Endothelial cell of umbilical vein (primary cell): ENCODE results near the gene CPNE6. TPM values are rescaled to one million over a fixed set of nuclear protein-coding genes. Genes with fewer than 3 reads are reported as not detected.
"Not testable (repeated sequence)": the region's sequence is repeated elsewhere in the genome, so short reads cannot be mapped to it uniquely, and the experiment has no call there.

Experiments
- BruUV-seq: library from RNA; stranded (reverse); fragments of 400-500 nt; replicated peaks from 2 replicates; lab custom pipeline; 2021; lab: Mats Ljungman, UMichigan
- CTCF ChIA-PET: fragments of 300-600, 350-600 bp; sonication (Branson Sonifier 250); formaldehyde crosslinking; loops from one replicate; lab custom pipeline; 2021; ENCODE audit warnings: antibody characterized with exemption, inconsistent platforms; lab: Charles Lee
- POLR2A ChIA-PET: fragments of 300-600, 350-600 bp; sonication (Branson Sonifier 250); formaldehyde crosslinking; loops from one replicate; lab custom pipeline; 2021; ENCODE audit warnings: antibody characterized with exemption, inconsistent platforms; lab: Charles Lee
- DNase-seq: peaks from one replicate; pipeline ENCODE4 v3.0.0-alpha.2; 2011; ENCODE audit warnings: low read depth, low spot score
- FAIRE-seq: peaks from 2 replicates; lab custom pipeline; 2011; peaks lifted over from hg19 to GRCh38; lab: Jason Lieb, UNC
- H2AFZ ChIP-seq: 2 replicates; pipeline ENCODE4 v1.6.0; 2012; ENCODE audit warnings: low read depth, low read length, control low read depth, inconsistent platforms
- H3K27ac ChIP-seq: 2 replicates; pipeline ENCODE4 v1.5.1; 2011; ENCODE audit warnings: low read depth, mild to moderate bottlenecking, control low read depth, low read length, moderate library complexity; ENCODE audit not compliant: insufficient read depth
- H3K27me3 ChIP-seq, 2 experiments: 2 replicates each; pipeline versions ENCODE4 v1.6.0 to v1.6.1; 2011; ENCODE audit warnings: low read length in 2 of 2, mixed read lengths in 1 of 2; ENCODE audit not compliant: control insufficient read depth in 2 of 2, insufficient read depth in 2 of 2
- H3K36me3 ChIP-seq, 2 experiments: 2 replicates in 1 of 2; 3 replicates in 1 of 2; pipeline ENCODE4 v1.5.1; 2011; ENCODE audit warnings: low read length in 2 of 2, mild to moderate bottlenecking in 1 of 2, moderate library complexity in 1 of 2; ENCODE audit not compliant: control insufficient read depth in 2 of 2, insufficient read depth in 2 of 2; ENCODE audit errors: extremely low read depth in 1 of 2
- H3K4me1 ChIP-seq: 3 replicates; pipeline ENCODE4 v1.5.1; 2011; ENCODE audit warnings: mild to moderate bottlenecking, low read length; ENCODE audit not compliant: control insufficient read depth, insufficient read depth; ENCODE audit errors: extremely low read depth
- H3K4me2 ChIP-seq: 2 replicates; pipeline ENCODE4 v1.6.1; 2011; ENCODE audit warnings: low read length, control low read depth, mixed read lengths; ENCODE audit not compliant: insufficient read depth
- H3K4me3 ChIP-seq, 3 experiments: fragments of 200-600 bp in 1 of 3; sonication (generic), shearing (Covaris generic) in 1 of 3; replicated peaks in 1 of 3; 2 replicates each; pipeline ENCODE4 v1.5.1; 2011 to 2016; ENCODE audit warnings: control low read depth in 3 of 3, low read length in 3 of 3, mild to moderate bottlenecking in 2 of 3, inconsistent platforms in 1 of 3, low read depth in 1 of 3, moderate library complexity in 1 of 3; ENCODE audit not compliant: insufficient read depth in 1 of 3
- H3K79me2 ChIP-seq: 2 replicates; pipeline ENCODE4 v1.6.0; 2012; ENCODE audit warnings: low read length, inconsistent platforms; ENCODE audit not compliant: control insufficient read depth, insufficient read depth
- H3K9ac ChIP-seq: replicated peaks from 2 replicates; pipeline ENCODE3; 2011; ENCODE audit warnings: low read length, control low read depth; ENCODE audit not compliant: insufficient read depth; ENCODE audit errors: extremely low read depth
- H3K9me1 ChIP-seq: replicated peaks from 3 replicates; pipeline ENCODE4 v1.6.0; 2011; ENCODE audit warnings: mild to moderate bottlenecking, low read length; ENCODE audit not compliant: control insufficient read depth, insufficient read depth; ENCODE audit errors: extremely low read depth
- H3K9me3 ChIP-seq: replicated peaks from 2 replicates; pipeline ENCODE4 v1.5.1; 2012; ENCODE audit warnings: low read length, inconsistent platforms; ENCODE audit not compliant: control insufficient read depth, insufficient read depth
- H4K20me1 ChIP-seq: replicated peaks from 2 replicates; pipeline ENCODE3; 2011; ENCODE audit warnings: mild to moderate bottlenecking, low read length; ENCODE audit not compliant: control insufficient read depth, insufficient read depth; ENCODE audit errors: extremely low read depth
- dilution Hi-C: fragments of 300-500 bp; cut with MboI; formaldehyde crosslinking; loops from one replicate; pipeline ENCODE4 v1.15.0; 2019; ENCODE audit warnings: low sequenced_read_pairs; ENCODE audit not compliant: extremely low pct_ligation_motif_present
- intact Hi-C: fragments of 100-400 bp; cut with micrococcal nuclease; formaldehyde crosslinking; loops from one replicate; pipeline ENCODE4 v1.10.0; 2022
- polyA plus RNA-seq, 4 experiments: library from polyadenylated mRNA; depleted of rRNA in 3 of 4; stranded (reverse) in 3 of 4; unstranded in 1 of 4; fragments of >200 nt; gene quantifications; 2 replicates each; pipeline versions ENCODE4 v1.2.1 to v1.2.3, GENCODE V29; 2011 to 2012; ENCODE audit warnings: missing spikeins in 1 of 4
- total RNA-seq: library from RNA; stranded (reverse); gene quantifications from 2 replicates; pipeline ENCODE4 v1.2.3, GENCODE V29; 2021

The CPNE6 gene
- total and polyA plus RNA-seq, 2 donors (not counting 3 experiments of a cell fraction or from before 2014, with no cell fraction given), result not detected

GRCh38 chr14:24029687-24030086 is 41.7 kb upstream of the CPNE6 start:
- intact Hi-C loops, DNase-seq, H3K9me3 ChIP-seq, POLR2A ChIA-PET, H4K20me1 ChIP-seq, H3K4me2 ChIP-seq, H3K9me1 ChIP-seq, H2AFZ ChIP-seq, H3K79me2 ChIP-seq, H3K27ac ChIP-seq, FAIRE-seq, CTCF ChIA-PET, H3K9ac ChIP-seq, H3K27me3 ChIP-seq, H3K4me1 ChIP-seq, BruUV-seq, dilution Hi-C loops, H3K36me3 ChIP-seq, H3K4me3 ChIP-seq: not testable (repeated sequence)

- H3K4me3 ChIP-seq, H3K9ac ChIP-seq, intact Hi-C loops, DNase-seq, H3K27ac ChIP-seq, H3K27me3 ChIP-seq, H3K4me2 ChIP-seq, H3K9me3 ChIP-seq, BruUV-seq, H3K4me1 ChIP-seq, FAIRE-seq, H3K79me2 ChIP-seq, H3K36me3 ChIP-seq, H3K9me1 ChIP-seq, dilution Hi-C loops, H4K20me1 ChIP-seq, H2AFZ ChIP-seq, POLR2A ChIA-PET: not testable (repeated sequence)
- CTCF ChIA-PET, result interaction anchor here (0.7 kb wide), 1 partner anchor 98 kb away, joined by 3 read pairs; no protein-coding TSS in a partner anchor
Measured at GRCh38 chr14:24031331-24031730, 40.0 kb upstream of the CPNE6 start.
